Stimulated activated CD4-positive, alpha-beta T cell treated with anti-CD3 and anti-CD28 coated beads, Interleukin-2, amount 100 ng/mL, for 48 hours (primary cell): ENCODE results near the gene ARL16.

Experiments used
- DNase-seq, 2 donors: peaks; one replicate each; pipeline ENCODE4 v3.0.0-alpha.2; 2020

Gene ARL16

DNA sequence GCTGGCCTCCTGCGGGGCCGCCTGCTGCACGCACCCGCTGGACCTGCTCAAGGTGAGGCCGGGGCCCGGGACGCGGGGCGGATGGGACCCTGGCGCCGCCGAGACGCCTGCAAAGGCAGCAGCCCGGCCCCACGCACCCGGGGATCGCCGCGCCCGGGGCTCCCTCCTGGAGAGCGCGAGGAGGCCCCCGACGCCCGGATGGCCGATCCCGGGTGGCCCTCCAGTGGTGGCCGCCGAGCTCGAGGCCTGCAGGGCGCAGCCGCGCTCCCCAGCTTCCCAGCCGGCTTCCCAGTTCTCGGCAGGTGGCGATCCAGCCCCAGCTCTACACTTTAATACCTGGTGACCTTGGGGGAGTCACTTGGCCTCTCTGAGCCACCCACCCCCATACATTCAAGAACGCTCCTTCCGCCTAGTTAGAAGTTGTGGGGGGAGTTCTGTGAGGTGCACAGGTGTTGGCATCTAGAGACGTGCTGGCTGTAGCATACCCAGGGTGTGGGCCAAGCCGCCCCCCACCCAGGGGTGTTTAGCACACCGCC, 28.9 kb upstream of the ARL16 start:
- DNase-seq = peak in 1 of 2 donors; percentile 20

DNA sequence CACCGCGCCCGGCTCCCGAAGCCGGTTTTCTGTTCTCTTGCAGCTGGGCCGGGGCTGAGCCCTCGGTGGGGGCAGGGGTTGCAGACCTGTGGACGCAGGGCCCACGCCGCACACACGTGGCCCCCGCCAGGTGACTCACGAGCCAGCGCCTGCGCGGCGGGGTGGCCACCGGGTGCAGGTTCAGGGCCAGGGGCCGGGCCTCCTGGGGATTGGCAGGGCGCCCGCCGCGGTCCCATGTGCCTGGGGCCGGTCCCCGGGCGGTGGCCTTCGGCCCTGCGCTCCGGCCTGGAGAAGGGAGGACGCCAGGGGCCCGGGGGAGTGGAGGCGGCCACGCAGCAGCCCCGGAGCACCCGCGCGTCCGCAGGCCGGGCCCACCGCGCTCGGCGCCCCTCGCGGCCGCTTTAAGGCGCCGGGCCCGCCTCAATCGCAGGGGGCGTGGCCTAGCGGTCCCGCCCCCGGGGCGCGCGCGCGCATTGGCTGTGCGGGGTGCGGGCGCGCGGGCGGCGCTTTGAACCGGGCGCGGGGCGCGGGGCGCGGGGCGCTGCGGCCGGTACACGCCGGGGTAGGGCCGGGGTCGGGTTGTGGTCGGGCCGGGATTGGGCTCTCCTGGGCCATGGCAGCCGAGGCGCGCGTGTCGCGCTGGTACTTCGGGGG, 28.3 kb upstream of the ARL16 start, which contains the start of gene SLC25A10:
TSS of gene SLC25A10 (plus strand) at position 471 of the 654 bp plus-strand sequence. CDS start at position 614, 143 bp downstream.
- DNase-seq = peak; percentile 74 to 79

DNA sequence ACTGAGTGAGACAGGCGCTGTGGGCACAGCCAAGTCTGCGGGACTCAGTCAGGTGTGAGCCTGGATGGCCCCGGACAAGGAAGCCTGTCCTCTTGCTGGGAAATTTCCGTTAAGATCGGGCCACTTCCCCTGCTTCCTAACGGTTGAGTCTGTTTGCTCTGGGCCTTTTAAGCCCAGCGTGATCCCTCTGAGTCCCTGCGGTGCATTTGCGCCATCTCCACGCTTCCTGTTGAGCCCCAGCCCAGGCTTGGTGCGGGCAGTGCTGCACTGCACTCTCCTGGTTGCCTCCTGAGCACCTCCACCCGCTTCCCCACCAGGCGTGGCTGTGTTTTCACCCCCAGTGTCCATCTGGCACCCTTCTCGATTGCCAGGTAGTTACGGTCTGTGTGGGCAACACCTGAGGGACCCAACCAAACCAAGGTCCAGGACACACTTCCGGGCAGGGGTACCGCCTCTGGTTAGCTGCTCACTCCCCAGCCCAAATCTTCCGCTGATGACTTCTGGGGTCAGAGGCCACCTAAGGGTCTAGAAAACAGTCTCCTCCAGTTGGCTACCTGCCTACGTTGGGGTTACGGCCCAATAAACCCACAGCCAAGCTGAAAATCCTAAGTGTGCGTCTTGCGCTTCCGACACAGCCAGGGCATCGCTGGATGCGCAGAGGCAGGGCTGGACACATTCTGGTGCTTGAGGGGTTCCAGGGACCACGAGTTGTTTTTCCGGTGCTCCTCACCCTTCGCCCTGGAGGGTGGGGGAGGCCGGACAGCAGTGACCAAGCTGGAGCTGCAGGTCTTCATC, 27.1 kb upstream of the ARL16 start:
- DNase-seq = no peak

GRCh38 chr17:81708739-81709185, 25.2 kb upstream of the ARL16 start:
- DNase-seq = no peak

DNA sequence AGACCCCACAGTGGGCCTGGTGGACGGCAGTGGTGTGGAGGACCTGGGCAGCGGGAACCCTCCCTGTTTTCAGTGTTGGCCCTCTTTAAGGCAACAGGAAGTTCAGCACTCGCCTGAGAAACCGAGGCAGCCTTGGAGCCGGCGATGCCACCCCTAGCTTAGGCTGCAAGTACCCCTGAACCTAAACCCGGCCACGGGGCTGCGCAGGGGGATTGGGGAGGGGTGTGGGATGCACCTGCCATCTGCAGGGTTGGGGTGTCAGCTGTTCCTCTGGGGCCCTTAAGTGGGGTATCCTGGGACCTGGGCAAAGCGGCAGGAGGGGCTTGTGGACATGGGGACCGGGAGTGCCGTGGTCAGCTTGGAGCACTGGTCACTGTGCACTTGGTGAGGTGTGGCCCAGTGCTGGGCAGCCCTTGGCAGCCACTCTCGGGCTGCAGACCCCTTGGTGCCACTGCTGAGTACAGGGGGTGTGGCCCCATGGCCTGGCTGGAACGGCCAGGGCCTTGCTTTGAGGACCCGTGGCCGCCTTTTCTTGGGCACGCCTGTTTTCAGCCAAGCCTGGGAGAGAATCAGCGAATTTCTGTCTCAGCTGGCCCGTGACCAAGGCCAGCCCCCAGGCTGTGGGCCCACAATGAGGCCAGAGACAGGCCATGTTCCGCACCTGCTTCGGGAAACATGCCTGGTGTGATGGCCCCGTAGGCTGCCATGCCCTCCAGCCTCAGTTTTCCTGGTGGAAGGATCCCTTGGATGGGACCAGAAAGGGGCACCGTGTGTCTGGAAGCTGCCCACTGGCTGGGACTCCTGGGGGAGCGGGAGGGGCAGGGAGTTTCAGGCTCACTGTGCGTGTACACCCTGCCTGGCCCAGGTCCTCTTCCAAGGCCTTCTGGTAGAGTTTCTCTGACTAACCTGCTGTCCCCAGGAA, 24.4 kb upstream of the ARL16 start:
- no peak for DNase-seq

DNA sequence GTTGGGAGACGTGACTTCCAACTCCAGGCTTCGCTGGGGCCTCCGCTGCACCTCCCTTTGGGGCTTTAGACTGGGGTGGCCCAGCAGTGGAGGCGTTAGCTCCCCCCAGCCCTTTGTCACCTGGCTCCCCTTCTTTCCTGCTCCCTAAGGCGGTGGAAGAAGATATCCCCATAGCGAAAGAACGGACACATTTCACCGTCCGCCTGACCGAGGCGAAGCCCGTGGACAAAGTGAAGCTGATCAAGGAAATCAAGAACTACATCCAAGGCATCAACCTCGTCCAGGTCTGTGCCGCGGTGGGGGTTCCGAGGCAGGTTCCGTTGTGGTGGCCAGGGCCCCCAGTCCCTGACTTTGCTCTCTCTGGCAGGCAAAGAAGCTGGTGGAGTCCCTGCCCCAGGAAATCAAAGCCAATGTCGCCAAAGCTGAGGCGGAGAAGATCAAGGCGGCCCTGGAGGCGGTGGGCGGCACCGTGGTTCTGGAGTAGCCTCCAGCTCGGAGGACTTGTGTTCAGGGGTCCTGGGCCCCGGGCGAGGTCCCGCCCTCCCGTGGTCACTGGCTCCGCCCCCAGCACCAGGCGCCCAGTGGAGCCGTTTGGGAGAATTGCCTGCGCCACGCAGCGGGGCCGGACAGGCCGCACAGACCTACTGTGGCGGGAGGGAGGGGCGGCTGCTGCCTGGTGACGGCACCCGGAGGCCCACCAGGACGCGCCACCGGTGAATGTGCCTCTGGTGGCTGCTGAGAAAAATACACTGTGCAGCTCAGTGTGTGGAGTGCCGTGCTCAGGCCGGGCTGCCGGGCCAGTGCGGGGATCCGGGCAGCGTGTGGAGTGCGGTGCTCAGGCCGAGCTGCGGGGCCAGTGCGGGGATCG, 23.4 kb upstream of the ARL16 start:
- no peak for DNase-seq

- DNase-seq = no peak
These were observed 22.6 kb upstream of the ARL16 start for GRCh38 chr17:81706232-81706611.

- DNase-seq = no peak
These were observed 22.1 kb upstream of the ARL16 start for GRCh38 chr17:81705518-81706231.

DNA sequence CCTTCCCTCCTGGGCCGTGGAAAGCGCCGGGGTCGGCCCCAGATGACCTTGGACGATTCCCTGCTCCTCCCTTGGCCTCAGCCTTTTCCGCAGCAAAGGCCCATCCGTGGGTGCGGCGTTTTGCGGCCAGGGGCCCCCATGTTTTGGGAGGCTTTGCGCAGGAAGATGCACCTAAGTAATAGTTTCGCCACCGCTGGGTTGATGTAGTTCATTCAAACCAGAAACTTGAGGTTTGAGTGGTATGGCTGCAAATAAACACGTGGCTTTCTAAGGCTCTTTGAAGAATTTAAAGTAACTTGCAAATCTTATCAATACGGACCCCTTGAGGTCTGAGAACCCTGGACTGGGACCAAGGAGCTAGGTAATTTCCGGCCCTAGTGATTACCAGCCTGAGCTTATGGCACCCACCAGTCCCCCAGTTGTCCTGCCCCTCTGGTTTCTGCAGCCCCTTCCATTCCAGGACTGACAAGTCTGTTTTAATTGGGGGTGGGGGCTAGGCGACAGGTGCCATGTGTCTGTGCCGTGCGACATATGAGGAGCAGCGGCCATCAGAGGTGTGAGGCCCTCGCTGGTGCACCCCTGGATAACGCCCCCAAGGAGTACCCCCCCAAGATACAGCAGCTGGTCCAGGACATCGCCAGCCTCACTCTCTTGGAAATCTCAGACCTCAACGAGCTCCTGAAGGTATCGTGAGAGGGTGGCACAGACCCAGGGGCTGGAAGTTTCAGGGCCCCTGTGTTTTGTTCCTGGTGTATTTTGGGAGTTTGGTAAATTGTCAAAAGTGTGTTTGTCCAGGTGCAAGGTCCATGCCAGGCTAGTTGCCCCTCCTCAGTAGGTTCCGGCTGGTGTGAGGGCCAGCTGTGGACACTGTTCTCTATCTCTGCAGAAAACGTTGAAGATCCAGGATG, 20.4 kb upstream of the ARL16 start:
- DNase-seq = no peak

DNA sequence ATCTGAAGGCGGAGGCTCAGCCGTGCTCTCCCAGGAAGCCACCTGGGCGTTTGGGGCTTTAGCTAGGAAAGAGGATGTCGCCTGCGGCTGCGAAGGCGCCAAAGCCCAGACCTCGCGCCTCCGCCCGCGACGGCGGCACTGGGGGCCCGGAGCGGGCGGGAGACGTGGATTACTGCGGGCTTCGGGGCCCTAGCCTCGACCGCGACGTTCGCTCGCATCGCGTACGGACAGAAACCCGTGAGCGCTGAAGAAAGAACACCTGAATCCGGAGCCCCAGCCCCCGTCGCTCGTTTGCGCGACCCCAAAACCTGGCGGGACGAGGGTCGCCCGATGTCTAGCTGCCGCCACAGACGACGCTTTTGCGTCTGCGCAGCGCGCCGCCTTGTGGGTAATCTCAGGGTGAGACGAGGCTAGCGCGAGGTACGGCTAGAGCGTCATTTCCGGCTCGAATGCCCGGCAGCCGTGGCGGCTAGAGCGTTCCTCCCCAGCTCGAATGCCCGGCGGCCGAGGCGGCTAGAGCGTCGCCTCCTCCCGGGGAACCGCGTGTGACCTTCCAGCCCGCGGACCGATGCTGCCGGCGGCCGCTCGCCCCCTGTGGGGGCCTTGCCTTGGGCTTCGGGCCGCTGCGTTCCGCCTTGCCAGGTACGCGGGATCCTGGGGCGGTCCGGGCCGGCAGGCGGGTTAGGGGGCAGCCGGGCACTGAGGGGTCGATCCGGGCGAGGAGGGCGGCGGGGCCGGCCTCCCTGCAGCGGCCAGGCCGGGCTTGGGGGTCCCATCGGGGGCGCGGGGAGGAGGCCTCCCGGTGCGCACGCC, 19.5 kb upstream of the ARL16 start, which contains the start of gene MRPL12:
TSS of gene MRPL12 (plus strand) at position 434 of the 813 bp plus-strand sequence. CDS start at position 569, 135 bp downstream.
- DNase-seq = peak; percentile 86 to 89

DNA sequence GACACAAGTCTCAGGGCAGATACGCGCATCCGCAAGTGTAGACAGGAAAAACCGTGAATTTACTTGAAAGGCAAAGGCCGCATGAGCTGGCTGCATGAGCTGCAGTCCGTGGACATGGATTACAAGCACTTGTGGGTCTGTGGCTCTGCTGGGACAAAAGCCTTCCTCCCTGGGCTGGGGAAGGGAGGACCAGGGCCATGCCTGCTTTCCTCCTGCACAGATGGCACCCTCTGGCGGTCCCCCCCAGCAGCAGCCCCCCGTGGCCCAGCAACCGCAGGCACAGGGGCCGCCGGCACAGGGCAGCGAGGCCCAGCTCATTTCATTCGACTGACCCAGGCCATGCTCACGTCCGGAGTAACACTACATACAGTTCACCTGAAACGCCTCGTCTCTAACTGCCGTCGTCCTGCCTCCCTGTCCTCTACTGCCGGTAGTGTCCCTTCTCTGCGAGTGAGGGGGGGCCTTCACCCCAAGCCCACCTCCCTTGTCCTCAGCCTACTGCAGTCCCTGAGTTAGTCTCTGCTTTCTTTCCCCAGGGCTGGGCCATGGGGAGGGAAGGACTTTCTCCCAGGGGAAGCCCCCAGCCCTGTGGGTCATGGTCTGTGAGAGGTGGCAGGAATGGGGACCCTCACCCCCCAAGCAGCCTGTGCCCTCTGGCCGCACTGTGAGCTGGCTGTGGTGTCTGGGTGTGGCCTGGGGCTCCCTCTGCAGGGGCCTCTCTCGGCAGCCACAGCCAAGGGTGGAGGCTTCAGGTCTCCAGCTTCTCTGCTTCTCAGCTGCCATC, 17.9 kb upstream of the ARL16 start:
- DNase-seq = no peak

GRCh38 chr17:81700353-81701287, 17.0 kb upstream of the ARL16 start:
- DNase-seq = no peak

- no peak for DNase-seq
These were observed 13.9 kb upstream of the ARL16 start for GRCh38 chr17:81697261-81698044.

DNA sequence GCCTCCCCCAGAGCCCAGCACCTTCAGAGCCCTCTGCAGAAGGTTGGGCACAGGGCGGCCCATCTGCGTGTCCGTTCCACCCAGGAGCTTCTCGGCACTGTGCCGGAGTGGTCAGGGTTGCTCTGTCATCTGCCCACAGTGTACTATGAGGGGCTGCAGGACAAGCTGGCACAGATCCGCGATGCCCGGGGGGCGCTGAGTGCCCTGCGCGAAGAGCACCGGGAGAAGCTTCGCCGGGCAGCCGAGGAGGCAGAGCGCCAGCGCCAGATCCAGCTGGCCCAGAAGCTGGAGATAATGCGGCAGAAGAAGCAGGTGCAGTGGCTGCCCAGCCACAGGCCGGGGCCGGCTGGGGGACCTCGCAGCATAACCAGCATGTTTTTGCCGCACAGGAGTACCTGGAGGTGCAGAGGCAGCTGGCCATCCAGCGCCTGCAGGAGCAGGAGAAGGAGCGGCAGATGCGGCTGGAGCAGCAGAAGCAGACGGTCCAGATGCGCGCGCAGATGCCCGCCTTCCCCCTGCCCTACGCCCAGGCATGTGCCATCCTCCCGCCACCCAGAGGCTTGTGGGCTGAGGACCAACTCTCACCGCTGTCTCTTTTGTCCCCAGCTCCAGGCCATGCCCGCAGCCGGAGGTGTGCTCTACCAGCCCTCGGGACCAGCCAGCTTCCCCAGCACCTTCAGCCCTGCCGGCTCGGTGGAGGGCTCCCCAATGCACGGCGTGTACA, 12.8 kb upstream of the ARL16 start:
- DNase-seq = no peak

- DNase-seq = no peak
These were observed 12.2 kb upstream of the ARL16 start for GRCh38 chr17:81695801-81696200.
